BLaER1 treated with 17β-estradiol and CSF1 and Interleukin-3, amounts not matched to agents 10 nM and 100 nM (cell line): ENCODE results near the gene NEDD8.
"Not testable (repeated sequence)": the region's sequence is repeated elsewhere in the genome, so short reads cannot be mapped to it uniquely, and the experiment has no call there.

Experiments used
- H3K27ac ChIP-seq, 11 experiments: shearing (Covaris generic); formaldehyde crosslinking; 2 replicates each; pipeline ENCODE4 v1.8.1; 2022
- H3K27me3 ChIP-seq, 11 experiments: shearing (Covaris generic); formaldehyde crosslinking; 2 replicates each; pipeline ENCODE4 v1.8.1; 2022
- H3K36me3 ChIP-seq, 11 experiments: shearing (Covaris generic); formaldehyde crosslinking; 2 replicates each; pipeline ENCODE4 v1.8.1; 2022
- H3K4me1 ChIP-seq, 10 experiments: shearing (Covaris generic); formaldehyde crosslinking; 2 replicates each; pipeline ENCODE4 v1.8.1; 2022
- H3K4me2 ChIP-seq, 11 experiments: shearing (Covaris generic); formaldehyde crosslinking; 2 replicates each; pipeline ENCODE4 v1.8.1; 2022
- H3K4me3 ChIP-seq, 10 experiments: shearing (Covaris generic); formaldehyde crosslinking; 2 replicates each; pipeline ENCODE4 v1.8.1; 2022
- H3K9ac ChIP-seq, 11 experiments: shearing (Covaris generic); formaldehyde crosslinking; 2 replicates each; pipeline ENCODE4 v1.8.1; 2022
- H3K9me3 ChIP-seq, 11 experiments: shearing (Covaris generic); formaldehyde crosslinking; replicated peaks in 1 of 11; 2 replicates each; pipeline ENCODE4 v1.8.1; 2022
- H4K20me1 ChIP-seq, 11 experiments: shearing (Covaris generic); formaldehyde crosslinking; 2 replicates each; pipeline ENCODE4 v1.8.1; 2022
- Cebpa-rat ChIP-seq, 11 experiments: shearing (Covaris generic); IDR thresholded peaks; 2 replicates each; pipeline ENCODE4 v1.8.1; 2022

The NEDD8 gene

GRCh38 chr14:24231263-24232120, 675 bp downstream of the NEDD8 start:
- Histone ChIP-seq H3K4me3 (peak overlapping the region; percentile 72 to 93 (median 86)), H3K27me3 (no peaks in the 10 kb centered on the region), H4K20me1 (peaks cover 0 to 23% (median 8%) of the 10 kb centered on the region in 11 experiments; a peak in 9 of 22 replicates), H3K9ac (peak overlapping the region; percentile 78 to 92 (median 89)), H3K27ac (peak overlapping the region; percentile 70 to 90 (median 85)), H3K4me2 (peak overlapping the region; percentile 85 to 100 (median 97)), H3K4me1 (peaks cover 27 to 70% (median 39%) of the 10 kb centered on the region in 10 experiments), H3K36me3 (peaks cover 34 to 61% (median 44%) of the 10 kb centered on the region in 11 experiments), H3K9me3 (no peaks in the 10 kb centered on the region)
- no peak for TF ChIP-seq Cebpa-rat (IDR thresholded peaks at IDR 0.05)

- peaks cover 20 to 58% (median 39%) of the 10 kb centered on the region in 11 experiments; a peak in 21 of 22 replicates for H3K36me3 ChIP-seq
- H3K27me3 ChIP-seq: no peaks in the 10 kb centered on the region
- H3K9ac ChIP-seq: 0 out of 22 replicates have a peak overlapping the region, but pooled peaks of 1 of the 11 experiments have one; percentile 48
- no peak for TF ChIP-seq Cebpa-rat (IDR thresholded peaks at IDR 0.05)
- peaks cover 17 to 52% (median 22%) of the 10 kb centered on the region in 10 experiments for H3K4me1 ChIP-seq
- no peak overlapping the region for H3K27ac ChIP-seq
- no peak overlapping the region for H3K4me2 ChIP-seq
- H4K20me1 ChIP-seq: peaks cover 0 to 42% (median 22%) of the 10 kb centered on the region in 11 experiments; a peak in 11 of 22 replicates
- no peaks in the 10 kb centered on the region for H3K9me3 ChIP-seq
- H3K4me3 ChIP-seq: no peak overlapping the region
These were observed 3.3 kb downstream of the NEDD8 start for GRCh38 chr14:24228902-24229301.

GRCh38 chr14:24226473-24226872, 5.7 kb downstream of the NEDD8 start:
- no peak for TF ChIP-seq Cebpa-rat (IDR thresholded peaks at IDR 0.05)
- no peak overlapping the region for H3K9ac ChIP-seq
- H3K4me1 ChIP-seq: peaks cover 7 to 44% (median 12%) of the 10 kb centered on the region in 10 experiments; a peak in 19 of 20 replicates
- peaks cover 20 to 58% (median 39%) of the 10 kb centered on the region in 11 experiments for H3K36me3 ChIP-seq
- H3K9me3 ChIP-seq: no peaks in the 10 kb centered on the region
- H3K27ac ChIP-seq: no peak overlapping the region
- no peaks in the 10 kb centered on the region for H3K27me3 ChIP-seq
- no peak overlapping the region for H3K4me2 ChIP-seq
- peaks cover 0 to 52% (median 24%) of the 10 kb centered on the region in 11 experiments; a peak in 14 of 22 replicates for H4K20me1 ChIP-seq
- no peak overlapping the region for H3K4me3 ChIP-seq

GRCh38 chr14:24224618-24225071, 7.5 kb downstream of the NEDD8 start:
- peaks cover 0 to 70% (median 26%) of the 10 kb centered on the region in 11 experiments; a peak in 14 of 22 replicates for H4K20me1 ChIP-seq
- H3K9me3 ChIP-seq: no peaks in the 10 kb centered on the region
- H3K4me1 ChIP-seq: peaks cover 0 to 31% (median under 1%) of the 10 kb centered on the region in 10 experiments; a peak in 7 of 20 replicates
- no peak overlapping the region for H3K9ac ChIP-seq
- no peaks in the 10 kb centered on the region for H3K27me3 ChIP-seq
- no peak for TF ChIP-seq Cebpa-rat (IDR thresholded peaks at IDR 0.05)
- H3K4me2 ChIP-seq: no peak overlapping the region
- no peak overlapping the region for H3K27ac ChIP-seq
- no peak overlapping the region for H3K4me3 ChIP-seq
- H3K36me3 ChIP-seq: peaks cover 20 to 59% (median 44%) of the 10 kb centered on the region in 11 experiments

- Histone ChIP-seq H4K20me1 (peaks cover 0 to 68% (median 26%) of the 10 kb centered on the region in 11 experiments; a peak in 14 of 22 replicates), H3K36me3 (peaks cover 15 to 56% (median 40%) of the 10 kb centered on the region in 11 experiments), H3K4me1 (peaks cover 0 to 16% (median 0%) of the 10 kb centered on the region in 10 experiments; a peak in 2 of 20 replicates)
- H3K4me2 ChIP-seq, H3K27me3 ChIP-seq, H3K27ac ChIP-seq, H3K4me3 ChIP-seq, H3K9me3 ChIP-seq, H3K9ac ChIP-seq: not testable (repeated sequence)
These were observed 9.2 kb downstream of the NEDD8 start for GRCh38 chr14:24222987-24223386.

GRCh38 chr14:24219521-24219920, 12.6 kb downstream of the NEDD8 start:
- Histone ChIP-seq H3K9ac (0 out of 22 replicates have a peak overlapping the region, but pooled peaks of 1 of the 11 experiments have one; percentile 13), H3K4me3 (no peak overlapping the region), H3K27ac (no peak overlapping the region), H3K4me2 (no peak overlapping the region), H3K9me3 (no peaks in the 10 kb centered on the region), H3K27me3 (no peaks in the 10 kb centered on the region), H4K20me1 (peaks cover 0 to 38% (median 10%) of the 10 kb centered on the region in 11 experiments; a peak in 12 of 22 replicates), H3K36me3 (peaks cover 7 to 41% (median 22%) of the 10 kb centered on the region in 11 experiments; a peak in 21 of 22 replicates), H3K4me1 (peaks cover 14 to 20% (median 16%) of the 10 kb centered on the region in 10 experiments)
- TF ChIP-seq Cebpa-rat (IDR thresholded peaks at IDR 0.05): no peak

- Histone ChIP-seq H4K20me1 (peaks cover 0 to 36% (median 10%) of the 10 kb centered on the region in 11 experiments; a peak in 11 of 22 replicates), H3K4me1 (peaks cover 18 to 25% (median 21%) of the 10 kb centered on the region in 10 experiments), H3K4me3 (no peak overlapping the region), H3K27ac (no peak overlapping the region), H3K36me3 (peaks cover 6 to 43% (median 19%) of the 10 kb centered on the region in 11 experiments; a peak in 20 of 22 replicates), H3K9me3 (no peaks in the 10 kb centered on the region), H3K9ac (0 out of 22 replicates have a peak overlapping the region, but pooled peaks of 1 of the 11 experiments have one; percentile 26), H3K4me2 (no peak overlapping the region), H3K27me3 (no peaks in the 10 kb centered on the region)
- no peak for TF ChIP-seq Cebpa-rat (IDR thresholded peaks at IDR 0.05)
These were observed 13.1 kb downstream of the NEDD8 start for GRCh38 chr14:24219080-24219479.

- H3K4me2 ChIP-seq: peak overlapping the region in 3 of 11 experiments; percentile 82 to 96 (median 94); a peak in 2 of 22 replicates
These were observed 15.3 kb downstream of the NEDD8 start for GRCh38 chr14:24216876-24217275.

More at GRCh38 chr14:24216876-24217275, 15.3 kb downstream of the NEDD8 start:
- peaks cover 6 to 46% (median 20%) of the 10 kb centered on the region in 11 experiments; a peak in 19 of 22 replicates for H3K36me3 ChIP-seq
- peaks cover 32 to 39% (median 34%) of the 10 kb centered on the region in 10 experiments for H3K4me1 ChIP-seq
- H3K27me3 ChIP-seq, H3K4me3 ChIP-seq, H3K9me3 ChIP-seq: not testable (repeated sequence)
- peaks cover 0 to 22% (median 7%) of the 10 kb centered on the region in 11 experiments; a peak in 7 of 22 replicates for H4K20me1 ChIP-seq
- H3K27ac ChIP-seq: peak overlapping the region in 8 of 11 experiments; percentile 85 to 92 (median 88); a peak in 13 of 22 replicates
- H3K9ac ChIP-seq: peak overlapping the region in 6 of 11 experiments; percentile 4 to 90 (median 85); a peak in 4 of 22 replicates
